ENCODE results near the gene ARL8B.

The ARL8B gene

GRCh38 chr3:5160940-5161858, 39.1 kb downstream of the ARL8B start:
- no peaks in the 10 kb centered on the region for H3K36me3 ChIP-seq
- no peaks in the 10 kb centered on the region for H3K9me3 ChIP-seq
- no peak for TF ChIP-seq CTCF (IDR thresholded peaks at IDR 0.05; ENCODE audit: low read depth, low read length)
- no peaks in the 10 kb centered on the region for H3K4me1 ChIP-seq
- DNase-seq, result no peak
- H3K27me3 ChIP-seq, result no peaks in the 10 kb centered on the region
- H3K4me3 ChIP-seq (ENCODE audit: low read depth, low read length), result no peak overlapping the region

GRCh38 chr3:5162102-5162501, 40.0 kb downstream of the ARL8B start:
- no peaks in the 10 kb centered on the region for H3K9me3 ChIP-seq
- no peak for DNase-seq
- no peak overlapping the region for H3K4me3 ChIP-seq (ENCODE audit: low read depth, low read length)
- no peaks in the 10 kb centered on the region for H3K27me3 ChIP-seq
- H3K4me1 ChIP-seq, result no peaks in the 10 kb centered on the region
- TF ChIP-seq CTCF (IDR thresholded peaks at IDR 0.05; ENCODE audit: low read depth, low read length), result no peak
- no peaks in the 10 kb centered on the region for H3K36me3 ChIP-seq

GRCh38 chr3:5165698-5166097, 43.6 kb downstream of the ARL8B start:
- Histone ChIP-seq H3K36me3 (no peaks in the 10 kb centered on the region), H3K27me3 (no peaks in the 10 kb centered on the region), H3K4me3 (ENCODE audit: low read depth, low read length) (no peak overlapping the region), H3K9me3 (no peaks in the 10 kb centered on the region), H3K4me1 (no peaks in the 10 kb centered on the region)
- TF ChIP-seq CTCF (IDR thresholded peaks at IDR 0.05; ENCODE audit: low read depth, low read length), result no peak
- no peak for DNase-seq

- TF ChIP-seq CTCF (IDR thresholded peaks at IDR 0.05; ENCODE audit: low read depth, low read length), result no peak
- no peaks in the 10 kb centered on the region for H3K27me3 ChIP-seq
- no peak overlapping the region for H3K4me3 ChIP-seq (ENCODE audit: low read depth, low read length)
- DNase-seq, result no peak
- H3K4me1 ChIP-seq, result no peaks in the 10 kb centered on the region
- no peaks in the 10 kb centered on the region for H3K36me3 ChIP-seq
- H3K9me3 ChIP-seq, result no peaks in the 10 kb centered on the region
Measured at GRCh38 chr3:5166846-5167245, 44.8 kb downstream of the ARL8B start.

GRCh38 chr3:5168110-5168509, 46.0 kb downstream of the ARL8B start:
- Histone ChIP-seq H3K27me3 (no peaks in the 10 kb centered on the region), H3K4me1 (no peaks in the 10 kb centered on the region), H3K9me3 (no peaks in the 10 kb centered on the region), H3K36me3 (no peaks in the 10 kb centered on the region), H3K4me3 (ENCODE audit: low read depth, low read length) (no peak overlapping the region)
- DNase-seq, result no peak
- TF ChIP-seq CTCF (IDR thresholded peaks at IDR 0.05; ENCODE audit: low read depth, low read length), result no peak

- no peak for TF ChIP-seq CTCF (IDR thresholded peaks at IDR 0.05; ENCODE audit: low read depth, low read length)
- no peak for DNase-seq
- no peaks in the 10 kb centered on the region for H3K36me3 ChIP-seq
- H3K9me3 ChIP-seq, result no peaks in the 10 kb centered on the region
- H3K27me3 ChIP-seq, result no peaks in the 10 kb centered on the region
- no peak overlapping the region for H3K4me3 ChIP-seq (ENCODE audit: low read depth, low read length)
- H3K4me1 ChIP-seq, result no peaks in the 10 kb centered on the region
Measured at GRCh38 chr3:5169807-5170206, 47.7 kb downstream of the ARL8B start.
